Measurements from ENCODE around the gene INF2. TPM values are rescaled to one million over a fixed set of nuclear protein-coding genes. Genes with fewer than 3 reads are reported as not detected.
"Not testable (repeated sequence)": the region's sequence is repeated elsewhere in the genome, so short reads cannot be mapped to it uniquely, and the experiment has no call there.

Gene INF2
- total RNA-seq, 2 experiments from 2014 or later, result 62.8 to 64.9 TPM

DNA sequence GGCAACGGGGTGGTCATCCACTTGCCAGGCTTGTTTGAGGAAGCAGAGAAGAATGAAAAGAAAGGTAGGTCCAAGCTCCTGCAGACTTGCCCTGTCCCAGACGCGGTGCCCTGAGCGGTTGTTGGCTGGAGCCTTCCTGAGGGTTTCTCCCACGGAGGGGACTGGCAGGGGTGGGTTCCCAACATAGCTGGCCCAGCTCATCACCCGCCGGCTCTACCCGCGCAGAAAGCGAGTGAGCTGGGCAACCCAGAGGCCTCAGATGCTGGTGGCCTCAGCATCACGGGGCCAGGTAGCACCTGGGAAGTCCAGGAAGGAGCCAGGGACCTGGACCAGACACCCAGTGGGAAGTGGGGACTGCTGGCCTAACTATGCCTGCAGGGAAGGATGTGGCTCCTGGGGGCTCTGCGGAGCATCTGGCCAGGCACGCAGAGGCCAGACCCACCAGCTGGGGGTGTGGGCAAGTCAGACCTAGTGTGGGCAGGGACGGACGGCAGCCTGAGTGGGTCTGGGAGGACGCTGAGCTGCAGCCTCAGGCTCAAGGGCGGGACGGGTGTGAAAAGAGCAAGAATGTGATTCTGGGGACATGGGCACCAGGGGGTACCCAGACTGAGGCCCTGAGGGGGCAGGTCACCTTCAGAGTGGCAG, 49.1 kb downstream of the INF2 start:
- CTCF ChIA-PET, result no interaction called here
- POLR2A ChIA-PET, result no interaction called here

DNA sequence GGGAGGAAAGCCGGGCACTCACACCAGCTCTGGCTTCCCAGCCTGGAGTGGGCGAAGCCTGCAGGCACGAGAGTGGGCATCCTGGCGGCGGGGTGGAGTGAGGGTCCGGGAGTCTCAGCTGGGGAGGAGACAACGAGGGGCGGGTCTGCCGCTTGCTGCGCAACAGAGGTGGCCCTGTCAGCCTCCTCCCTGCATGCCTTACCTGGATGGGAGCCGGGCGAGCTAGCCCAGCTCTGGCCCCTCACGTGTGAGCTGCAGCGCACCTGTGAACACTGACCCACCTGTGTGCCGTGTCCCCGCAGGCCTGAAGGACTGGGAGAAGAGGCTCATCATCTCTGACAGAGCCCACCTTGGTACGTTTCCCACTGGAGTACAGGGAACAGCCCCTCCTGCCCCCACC, 49.6 kb downstream of the INF2 start:
- POLR2A ChIA-PET, result no interaction called here
- CTCF ChIA-PET, result no interaction called here

DNA sequence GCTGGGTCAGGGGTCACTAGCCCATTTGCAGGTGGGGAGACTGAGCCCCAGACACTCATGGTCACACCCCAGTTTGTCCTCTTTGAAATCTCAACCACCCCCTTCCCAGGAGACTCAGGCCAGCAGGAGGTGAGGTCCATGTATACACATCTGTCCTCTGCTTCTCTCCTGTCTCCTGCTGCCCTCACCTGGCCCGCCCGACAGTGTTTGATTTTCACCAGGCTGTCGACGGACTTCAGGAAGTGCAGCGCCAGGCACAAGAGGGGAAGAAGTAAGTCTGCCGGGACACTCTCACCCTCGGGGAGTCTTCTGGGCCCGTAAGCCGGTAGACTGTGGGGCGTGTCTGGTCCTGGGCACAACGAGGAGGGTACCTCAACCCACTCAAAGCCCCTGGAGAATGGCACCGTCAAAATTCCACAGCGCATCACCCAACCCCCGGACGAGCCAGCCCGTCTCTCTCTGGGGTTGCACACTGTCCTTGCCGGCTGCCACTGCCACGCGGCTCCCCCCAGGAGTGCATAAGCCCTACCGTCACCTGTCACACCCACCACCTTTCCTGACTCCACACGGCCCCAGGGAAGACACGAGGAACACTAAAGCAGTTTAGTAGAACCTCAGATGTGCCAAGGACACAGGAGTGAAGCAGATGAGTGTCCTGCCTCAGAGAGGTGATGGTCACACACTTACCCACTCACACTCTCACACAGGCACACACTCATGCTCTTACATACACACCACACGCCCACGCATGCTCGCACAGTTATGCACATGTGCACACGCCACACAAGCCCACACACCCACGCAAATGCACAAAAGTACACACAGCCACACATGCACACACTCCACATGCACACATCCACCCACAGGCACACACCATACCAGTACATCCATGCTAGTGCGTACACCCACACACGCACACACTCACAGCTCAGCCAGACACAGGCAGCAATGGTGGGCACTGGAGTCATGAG, 50.4 kb downstream of the INF2 start:
- CTCF ChIA-PET, result no interaction called here

DNA sequence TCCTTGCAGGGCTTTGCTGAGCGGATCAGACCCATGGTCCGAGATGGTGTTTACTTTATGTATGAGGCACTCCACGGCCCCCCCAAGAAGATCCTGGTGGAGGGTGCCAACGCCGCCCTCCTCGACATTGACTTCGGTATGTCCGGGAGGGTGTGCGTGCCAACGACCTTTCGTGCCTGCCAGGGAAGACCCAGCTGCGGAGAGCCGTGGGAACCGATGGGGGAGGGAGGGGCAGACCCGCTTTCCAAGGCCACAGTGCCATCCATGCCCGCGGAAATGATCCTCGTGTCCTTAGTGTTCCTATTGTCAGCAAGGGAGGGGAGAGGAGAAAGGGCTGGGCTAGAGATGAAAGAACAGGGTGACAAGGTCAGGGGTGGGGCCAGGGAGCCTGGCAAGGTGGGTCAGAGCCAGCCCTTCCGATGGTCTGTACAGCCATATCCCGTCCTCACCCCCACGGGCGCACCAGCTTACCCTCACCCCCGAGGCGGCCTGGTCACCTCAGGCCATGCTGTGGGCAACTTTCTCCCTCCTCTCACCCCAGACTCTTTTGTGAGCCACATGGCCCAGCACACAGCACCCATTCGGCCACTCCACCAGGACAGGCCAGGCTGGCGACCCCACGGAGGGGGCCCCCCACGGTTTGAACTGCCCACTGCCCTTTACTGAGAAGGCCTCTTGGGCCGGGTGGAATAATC, 51.8 kb downstream of the INF2 start:
- POLR2A ChIA-PET, result no interaction called here
- CTCF ChIA-PET, result interaction anchor here (1.6 kb wide), 1 partner anchor 12 kb away, joined by 4 read pairs; the partner anchor contains the start of gene SIVA1

More for the DNA sequence above, 50.4 kb downstream of the INF2 start:
- POLR2A ChIA-PET, result interaction anchor here (1.1 kb wide), 1 partner anchor 14 kb away, joined by 4 read pairs; no protein-coding TSS in a partner anchor

DNA sequence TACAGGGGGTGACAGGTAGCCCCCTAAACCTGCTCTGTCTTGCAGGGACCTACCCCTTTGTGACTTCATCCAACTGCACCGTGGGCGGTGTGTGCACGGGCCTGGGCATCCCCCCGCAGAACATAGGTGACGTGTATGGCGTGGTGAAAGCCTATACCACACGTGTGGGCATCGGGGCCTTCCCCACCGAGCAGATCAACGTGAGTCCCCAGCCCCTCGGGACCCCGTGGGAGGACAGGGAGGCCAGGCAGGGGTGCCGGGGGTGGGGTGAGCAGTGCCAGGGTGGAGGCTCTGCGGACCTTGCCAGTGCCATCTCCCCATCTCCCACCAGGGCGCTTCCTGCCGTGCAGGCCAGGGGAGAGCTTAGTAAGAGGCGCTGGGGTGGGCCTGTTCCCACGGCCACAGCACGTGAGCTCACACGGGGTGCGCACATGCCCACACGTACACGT, 52.4 kb downstream of the INF2 start:
- ChIA-PET POLR2A (no interaction called here), CTCF (interaction anchor here (1.6 kb wide), 1 partner anchor 11 kb away, joined by 4 read pairs; the partner anchor contains the start of gene SIVA1)

DNA sequence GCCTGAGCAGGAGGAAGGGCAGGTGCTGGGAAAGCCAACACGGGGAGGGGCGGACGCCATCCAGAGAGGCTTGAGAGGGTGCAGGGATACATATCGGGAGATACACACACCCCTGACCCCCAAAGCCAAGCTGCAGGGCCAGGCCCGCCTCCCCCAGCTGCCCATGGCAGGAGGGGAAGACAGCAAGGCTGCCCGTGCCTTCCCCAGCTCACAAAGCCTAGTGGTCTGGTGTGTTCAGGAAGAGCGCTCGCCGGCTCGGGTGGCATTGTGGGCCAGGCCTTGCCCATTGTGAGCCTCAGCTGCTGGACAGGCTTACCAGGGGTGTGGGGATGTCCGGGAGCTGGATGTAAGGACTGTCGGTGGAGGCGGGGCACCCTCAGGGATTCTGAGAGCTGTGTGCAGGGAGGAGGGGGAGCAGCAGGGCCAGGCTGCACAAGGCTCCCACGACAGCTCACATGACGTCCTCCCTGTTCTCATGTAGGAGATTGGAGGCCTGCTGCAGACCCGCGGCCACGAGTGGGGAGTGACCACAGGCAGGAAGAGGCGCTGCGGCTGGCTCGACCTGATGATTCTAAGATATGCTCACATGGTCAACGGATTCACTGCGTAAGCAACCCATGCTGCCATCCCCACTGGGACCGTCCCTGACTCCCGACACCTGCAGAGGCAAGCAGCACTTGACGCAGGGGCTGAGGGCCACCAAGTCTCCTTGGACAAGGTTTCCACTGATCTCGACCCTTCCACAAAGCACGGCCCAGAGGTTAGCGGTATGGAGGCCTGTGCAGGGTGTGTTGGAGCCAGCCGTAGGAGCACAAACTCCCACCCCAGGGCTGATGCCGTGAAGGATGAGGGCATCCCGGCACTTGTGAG, 53.4 kb downstream of the INF2 start:
- CTCF ChIA-PET, result interaction anchor here (0.9 to 1.6 kb wide), 2 partner anchors 10 to 83 kb away, joined by 3 to 4 read pairs; partner anchors contain the start of gene SIVA1
- POLR2A ChIA-PET, result interaction anchor here (0.6 kb wide), 1 partner anchor 66 kb away, joined by 4 read pairs; no protein-coding TSS in a partner anchor

DNA sequence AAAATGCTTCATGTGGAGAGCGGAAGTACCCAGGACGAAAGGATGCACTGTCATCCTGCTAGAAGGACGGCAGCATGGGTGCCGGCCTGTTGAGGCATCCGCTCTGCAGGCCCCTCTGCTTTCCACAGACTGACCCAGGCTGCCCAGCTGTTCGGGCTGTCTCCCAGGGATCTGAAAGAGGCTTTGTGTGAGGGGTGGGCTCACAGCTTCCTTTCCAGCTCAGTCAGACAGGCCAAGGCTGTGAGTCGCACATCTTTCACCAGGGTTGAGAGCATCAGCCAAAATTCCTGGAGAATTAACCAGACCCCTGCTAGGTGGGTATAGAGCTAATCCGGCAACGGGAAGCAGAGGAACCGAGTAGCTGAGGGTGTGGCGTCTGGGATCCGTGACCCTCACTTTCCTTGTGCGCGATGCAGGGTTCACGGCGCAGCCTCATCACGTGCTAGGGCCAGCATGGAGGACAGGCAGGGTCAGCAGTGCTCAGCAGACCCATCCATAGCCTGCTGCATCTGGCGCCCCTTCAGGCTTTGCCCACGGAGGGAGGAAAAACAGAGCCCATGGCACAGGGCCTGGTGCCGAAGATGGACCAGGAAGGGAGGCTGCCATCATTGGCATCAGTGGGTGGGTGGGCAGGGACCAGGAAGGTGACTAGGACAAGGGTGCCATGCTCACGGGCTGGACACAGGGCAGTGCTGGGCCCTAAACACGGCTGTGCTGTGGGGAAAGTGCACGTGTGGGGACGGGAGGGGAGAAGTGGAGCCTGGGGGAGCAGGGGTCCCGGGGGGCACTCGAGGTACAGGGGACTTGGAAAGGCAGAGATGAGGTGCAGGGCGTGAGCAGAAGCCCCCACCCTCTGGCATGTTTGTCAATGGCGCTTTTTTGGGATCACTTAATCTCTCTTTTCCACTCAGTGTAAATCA, 54.3 kb downstream of the INF2 start:
- CTCF ChIA-PET, result no interaction called here

DNA sequence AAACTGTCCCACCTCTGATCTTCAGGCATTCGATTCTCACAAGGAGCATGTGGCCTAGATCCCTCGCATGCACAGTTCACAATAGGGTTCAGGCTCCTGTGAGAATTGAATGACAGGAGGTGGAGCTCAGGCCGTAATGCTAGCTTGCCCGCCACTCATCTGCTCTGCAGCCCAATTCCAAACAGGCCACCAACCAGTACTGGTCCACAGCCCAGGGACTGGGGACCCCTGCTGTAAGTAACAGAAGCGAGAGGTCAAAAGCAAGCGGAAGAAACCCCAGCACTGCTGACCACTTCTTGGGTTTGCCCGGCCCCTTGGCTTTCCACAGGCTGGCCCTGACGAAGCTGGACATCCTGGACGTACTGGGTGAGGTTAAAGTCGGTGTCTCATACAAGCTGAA, 55.1 kb downstream of the INF2 start:
- ChIA-PET POLR2A (no interaction called here), CTCF (interaction anchor here (1.1 kb wide), 1 partner anchor 35 kb away, joined by 3 read pairs; no protein-coding TSS in a partner anchor)

More for the DNA sequence above, 54.3 kb downstream of the INF2 start:
- POLR2A ChIA-PET, result no interaction called here

DNA sequence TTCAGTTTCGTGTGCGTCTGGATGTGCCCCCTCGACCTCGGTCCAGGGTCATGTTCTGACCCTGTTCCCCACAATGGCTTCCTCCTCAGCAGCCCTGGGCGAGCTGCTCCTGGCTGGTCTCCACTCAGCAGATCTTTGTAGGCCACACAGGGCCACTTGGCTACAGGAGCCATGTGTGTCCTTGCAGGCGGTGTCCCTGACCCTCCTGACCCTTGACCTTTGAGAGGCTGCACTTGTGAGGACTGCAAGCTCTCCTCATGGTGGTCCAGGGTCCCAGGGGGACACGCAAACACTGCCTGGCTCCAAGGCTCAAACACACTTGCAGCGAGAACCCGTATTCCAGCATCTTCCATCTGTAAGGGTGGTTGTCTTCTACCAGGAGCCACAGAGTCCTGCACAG, 56.0 kb downstream of the INF2 start:
- ChIA-PET CTCF (interaction anchor here (1.1 kb wide), 2 partner anchors 21 to 36 kb away, joined by 3 to 5 read pairs; no protein-coding TSS in a partner anchor), POLR2A (no interaction called here)

DNA sequence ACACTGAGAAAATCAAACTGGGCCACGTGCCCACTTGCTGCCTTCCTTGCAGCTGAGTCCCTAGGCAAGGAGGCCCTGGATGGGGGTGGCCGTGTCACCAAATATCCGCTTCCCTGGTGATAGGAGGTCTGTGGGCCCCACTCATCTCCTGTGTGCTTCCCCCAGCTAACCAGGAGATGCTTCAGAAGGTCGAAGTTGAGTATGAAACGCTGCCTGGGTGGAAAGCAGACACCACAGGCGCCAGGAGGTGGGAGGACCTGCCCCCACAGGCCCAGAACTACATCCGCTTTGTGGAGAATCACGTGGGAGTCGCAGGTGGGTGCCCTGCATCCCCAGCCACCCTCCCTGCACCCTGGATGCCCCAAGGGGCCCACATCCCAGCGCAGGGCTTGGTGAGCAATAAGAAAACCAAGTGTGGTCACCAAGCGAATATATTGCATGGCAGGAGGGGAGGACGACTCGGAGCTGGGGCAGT, 56.7 kb downstream of the INF2 start:
- CTCF ChIA-PET, result interaction anchor here (1.7 kb wide), 1 partner anchor 22 kb away, joined by 3 read pairs; no protein-coding TSS in a partner anchor
- POLR2A ChIA-PET, result no interaction called here

DNA sequence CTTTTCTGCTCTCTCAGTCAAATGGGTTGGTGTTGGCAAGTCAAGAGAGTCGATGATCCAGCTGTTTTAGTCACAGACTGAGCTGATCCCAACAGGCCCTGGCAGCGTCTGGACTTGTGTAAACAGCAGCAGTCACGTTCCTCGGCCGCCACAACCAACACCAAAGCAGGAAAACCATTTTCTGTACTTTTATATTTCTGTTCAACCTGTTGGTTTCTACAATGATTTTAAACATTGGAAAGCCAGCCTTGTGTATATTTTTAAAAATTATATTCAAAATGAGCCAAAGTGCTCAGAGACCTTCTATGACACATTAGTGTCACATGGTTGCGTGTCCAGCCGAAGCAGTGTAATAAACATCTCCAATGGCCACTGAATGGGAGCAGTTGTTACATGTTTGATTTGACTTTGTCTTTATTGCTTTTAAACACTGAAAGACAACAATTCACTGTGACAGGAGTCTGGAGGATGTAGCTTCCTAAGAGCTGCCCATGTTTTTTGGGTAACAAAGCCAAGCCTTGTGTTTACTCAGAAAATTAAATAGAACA, 57.6 kb downstream of the INF2 start:
- CTCF ChIA-PET, result interaction anchor here (1.7 kb wide), 1 partner anchor 21 kb away, joined by 3 read pairs; no protein-coding TSS in a partner anchor
- POLR2A ChIA-PET, result no interaction called here

DNA sequence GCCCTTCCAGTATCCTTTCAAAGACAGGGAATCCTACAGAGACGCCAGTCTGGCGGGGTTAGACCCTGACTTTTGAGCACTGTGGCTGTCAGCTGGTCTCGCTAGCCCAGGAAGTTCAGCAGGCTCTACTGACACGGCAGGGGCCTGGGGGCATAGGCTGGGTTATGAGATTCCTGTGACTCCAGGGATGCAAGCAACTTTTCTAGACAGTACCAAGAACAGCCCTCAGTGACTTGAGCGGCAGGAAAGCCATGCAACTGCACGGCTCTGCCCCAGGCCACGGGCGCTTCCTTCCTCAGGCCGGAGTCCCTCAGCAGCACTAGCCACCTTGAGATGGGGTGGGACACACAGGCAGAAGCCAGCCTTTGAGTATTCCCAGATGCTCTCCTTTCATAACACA, 58.5 kb downstream of the INF2 start:
- ChIA-PET CTCF (interaction anchor here (1.7 kb wide), 1 partner anchor 21 kb away, joined by 3 read pairs; no protein-coding TSS in a partner anchor), POLR2A (no interaction called here)

DNA sequence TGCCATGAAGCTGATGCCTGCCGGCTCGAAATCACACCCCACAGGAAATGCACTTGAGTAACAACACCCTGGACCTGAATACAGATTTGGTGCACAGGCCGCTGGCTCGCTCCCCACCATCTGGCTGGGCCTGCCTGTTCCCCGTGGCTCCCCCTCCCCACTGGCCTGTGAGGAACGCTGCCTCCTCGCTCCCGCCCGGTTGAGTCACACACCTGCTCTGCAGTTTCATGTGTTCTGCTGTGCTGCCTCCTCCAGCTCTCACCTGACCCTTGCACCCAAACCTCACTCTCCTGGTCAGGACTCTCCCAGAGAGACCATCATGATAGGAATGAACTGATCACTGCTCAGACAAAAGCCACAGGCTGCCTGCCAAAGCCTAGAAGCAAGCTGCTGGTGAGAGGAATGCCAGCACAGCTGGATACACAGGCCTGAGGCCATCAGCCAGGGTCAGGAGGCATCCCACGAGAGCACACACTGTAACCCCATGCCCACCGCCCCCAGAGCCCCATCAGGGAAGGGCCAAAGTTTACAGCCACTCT, 59.8 kb downstream of the INF2 start:
- CTCF ChIA-PET, result interaction anchor here (1.1 to 1.6 kb wide), 2 partner anchors 15 to 19 kb away, joined by 4 to 5 read pairs; no protein-coding TSS in a partner anchor
- POLR2A ChIA-PET, result no interaction called here

DNA sequence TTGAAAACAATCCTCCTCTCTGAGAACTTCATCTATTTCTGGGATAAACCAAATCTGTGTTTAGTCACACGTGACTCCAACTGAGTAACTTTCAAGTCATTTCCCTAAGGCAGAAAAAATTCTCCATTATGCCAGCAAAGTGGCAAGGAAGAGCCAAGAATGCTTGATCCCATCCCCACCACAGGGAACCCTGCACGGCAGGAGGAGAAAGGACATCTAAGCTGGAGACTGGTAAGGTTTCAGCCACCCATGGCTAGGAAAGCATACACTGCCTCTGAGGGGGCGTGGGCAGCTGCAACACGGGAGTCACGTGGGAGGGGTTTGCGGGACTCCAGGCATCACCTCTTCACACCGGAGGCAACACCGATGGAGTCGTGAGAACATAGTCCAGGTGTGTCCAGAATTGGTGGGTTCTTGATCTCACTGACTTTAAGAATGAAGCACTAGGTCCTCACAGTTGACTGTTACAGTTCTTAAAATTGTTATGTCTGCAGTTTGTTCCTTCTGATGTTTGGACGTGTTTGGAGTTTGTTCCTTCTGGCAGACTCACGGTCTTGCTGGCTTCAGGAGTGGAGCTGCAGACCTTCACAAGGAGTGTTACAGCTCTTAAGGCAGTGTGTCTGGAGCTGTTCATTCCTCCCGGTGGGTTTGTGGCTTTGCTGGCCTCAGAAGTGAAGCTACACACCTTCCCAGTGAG, 60.8 kb downstream of the INF2 start:
- CTCF ChIA-PET, result interaction anchor here (1.6 to 3.6 kb wide), 2 partner anchors 14 to 27 kb away, joined by 4 to 11 read pairs; partner anchors contain the start of gene ADSS1

DNA sequence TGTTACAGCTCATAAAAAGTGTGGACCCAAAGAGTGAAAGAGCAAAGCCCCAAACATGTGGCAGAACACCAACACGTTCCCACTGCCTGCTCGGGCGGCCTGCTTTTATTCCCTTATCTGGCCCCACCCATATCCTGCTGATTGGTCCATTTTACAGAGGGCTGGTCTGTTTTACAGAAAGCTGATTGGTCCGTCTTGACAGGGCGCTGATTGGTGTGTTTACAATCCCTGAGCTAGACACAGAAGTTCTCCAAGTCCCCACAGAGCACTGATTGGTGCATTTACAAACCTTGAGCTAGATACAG, 61.3 kb downstream of the INF2 start:
- POLR2A ChIA-PET, result not testable (repeated sequence)
- CTCF ChIA-PET, result interaction anchor here (0.9 to 3.6 kb wide), 2 partner anchors 13 to 27 kb away, joined by 3 to 11 read pairs; partner anchors contain the start of gene ADSS1

More for the DNA sequence above, 60.8 kb downstream of the INF2 start:
- POLR2A ChIA-PET, result no interaction called here

Data from activated CD8-positive, alpha-beta memory T cell treated with anti-CD3 and anti-CD28 coated beads for 36 hours (primary cell).